Lower lobe of right lung (tissue), 2 donors: ENCODE measurements around the gene UTF1. TPM values are rescaled to one million over a fixed set of nuclear protein-coding genes. Genes with fewer than 3 reads are reported as not detected.

ENCODE experiments used
- ATAC-seq, 2 donors: fragments of 200-7000 bp; cut with Tn5 transposase; one replicate each; pipeline ENCODE4 v1.9.1; 2020 to 2022; ENCODE audit warnings: mild to moderate bottlenecking in 2 of 2, moderate library complexity in 2 of 2
- DNase-seq: peaks from one replicate; pipeline ENCODE4 v3.0.0-alpha.2; 2020
- H3K27ac ChIP-seq: fragments of 200-600 bp; one replicate; pipeline ENCODE4 v1.8.0; 2022
- H3K27me3 ChIP-seq: fragments of 200-600 bp; one replicate; pipeline ENCODE4 v1.8.0; 2022; ENCODE audit warnings: low read depth
- H3K36me3 ChIP-seq: fragments of 200-600 bp; one replicate; pipeline ENCODE4 v1.8.0; 2022; ENCODE audit warnings: mild to moderate bottlenecking
- H3K4me1 ChIP-seq: fragments of 200-600 bp; one replicate; pipeline ENCODE4 v1.8.0; 2022
- H3K4me3 ChIP-seq: fragments of 200-600 bp; one replicate; pipeline ENCODE4 v1.8.0; 2022; ENCODE audit warnings: mild to moderate bottlenecking
- H3K9me3 ChIP-seq: fragments of 200-600 bp; one replicate; pipeline ENCODE4 v1.8.0; 2022
- CTCF ChIP-seq: fragments of 200-600 bp; IDR thresholded peaks from one replicate; pipeline ENCODE4 v1.8.0; 2022; ENCODE audit warnings: antibody characterized with exemption, mild to moderate bottlenecking
- intact Hi-C: fragments of 100-400 bp; cut with DNase I; formaldehyde crosslinking; loops from one replicate; pipeline ENCODE4 v1.11.0; 2022
- total RNA-seq: library from RNA; stranded (reverse); fragmentation: NEBNext Ultra II Directional; extraction: Animal tissue kit (Norgen Biotek cat#: 25700); gene quantifications from one replicate; pipeline ENCODE4 v1.2.1, GENCODE V29; 2021
- donor health status: DM: no; HTN: yes; CAD: no; lungs with severe emphysema.

The UTF1 gene
- total RNA-seq, 1 donor from 2014 or later = not detected

- ATAC-seq (no peak), DNase-seq (no peak)
- Histone ChIP-seq H3K4me1 (no peaks in the 10 kb centered on the region), H3K36me3 (no peaks in the 10 kb centered on the region), H3K27me3 (peaks cover 6% of the 10 kb centered on the region), H3K9me3 (no peaks in the 10 kb centered on the region), H3K27ac (no peak overlapping the region), H3K4me3 (no peak overlapping the region)
- TF ChIP-seq CTCF = no peak
- intact Hi-C loops = no loop called here
Observed at GRCh38 chr10:133187906-133188681, 41.9 kb upstream of the UTF1 start.

GRCh38 chr10:133189256-133189655 lies 40.8 kb upstream of the UTF1 start:
- TF ChIP-seq CTCF = no peak
- no peak for ATAC-seq

DNA sequence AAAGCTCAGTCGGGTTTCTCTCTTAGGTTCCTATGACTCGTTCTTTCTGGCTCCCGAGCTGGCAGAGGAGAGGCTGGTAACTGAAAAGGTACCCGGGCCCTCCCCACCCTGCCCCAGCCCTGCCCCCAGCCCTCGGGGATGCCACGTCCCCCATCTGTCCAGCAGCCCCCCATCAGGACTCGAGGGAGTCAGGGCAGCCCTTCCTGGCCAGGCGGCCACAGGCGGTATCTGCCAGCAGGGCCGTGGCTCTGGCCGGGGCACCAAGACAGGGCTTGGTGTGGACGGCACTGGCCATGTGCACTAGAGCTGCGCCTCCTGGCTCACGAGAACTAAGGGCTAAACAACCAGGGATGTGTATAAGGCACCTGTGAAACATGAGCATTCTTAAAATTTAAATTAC lies 40.3 kb upstream of the UTF1 start:
- ATAC-seq (no peak), DNase-seq (no peak)
- no peaks in the 10 kb centered on the region for H3K9me3 ChIP-seq
- no peak for TF ChIP-seq CTCF
- H3K27ac ChIP-seq = no peak overlapping the region
- H3K4me3 ChIP-seq = no peak overlapping the region
- no peaks in the 10 kb centered on the region for H3K36me3 ChIP-seq
- peaks cover 6% of the 10 kb centered on the region for H3K27me3 ChIP-seq
- no peaks in the 10 kb centered on the region for H3K4me1 ChIP-seq
- intact Hi-C loops = no loop called here

More at GRCh38 chr10:133189256-133189655, 40.8 kb upstream of the UTF1 start:
- DNase-seq = no peak
- no peaks in the 10 kb centered on the region for H3K36me3 ChIP-seq
- H3K4me3 ChIP-seq = no peak overlapping the region
- H3K9me3 ChIP-seq = no peaks in the 10 kb centered on the region
- no peak overlapping the region for H3K27ac ChIP-seq
- peaks cover 6% of the 10 kb centered on the region for H3K27me3 ChIP-seq
- intact Hi-C loops = no loop called here
- no peaks in the 10 kb centered on the region for H3K4me1 ChIP-seq

- Histone ChIP-seq H3K36me3 (no peaks in the 10 kb centered on the region), H3K27ac (no peak overlapping the region), H3K4me1 (no peaks in the 10 kb centered on the region), H3K9me3 (no peaks in the 10 kb centered on the region), H3K4me3 (no peak overlapping the region), H3K27me3 (peaks cover 6% of the 10 kb centered on the region)
- ATAC-seq = no peak
- DNase-seq = no peak
- intact Hi-C loops = no loop called here
- TF ChIP-seq CTCF = no peak
Observed at GRCh38 chr10:133190225-133190624, 39.8 kb upstream of the UTF1 start.

DNA sequence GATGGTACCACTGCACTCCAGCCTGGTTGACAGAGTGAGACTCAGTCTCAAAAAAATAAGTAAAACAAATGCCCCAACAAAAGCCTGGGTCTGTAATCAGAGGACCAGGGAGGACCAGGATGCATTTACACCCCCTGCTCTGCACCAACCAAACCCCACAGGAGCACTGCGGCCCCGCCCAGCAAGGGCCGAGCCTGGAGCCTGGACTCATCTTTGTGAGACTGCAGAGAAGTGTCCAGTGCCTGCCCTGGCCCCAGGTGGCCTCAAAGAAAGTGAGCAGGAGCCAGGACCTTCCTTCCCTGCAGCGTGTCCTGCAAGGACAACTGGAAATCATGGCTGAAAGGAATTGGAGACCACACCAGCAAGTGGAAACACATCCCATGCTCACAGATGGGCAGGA lies 38.4 kb upstream of the UTF1 start:
- intact Hi-C loops = no loop called here
- ATAC-seq (no peak), DNase-seq (no peak)
- no peak overlapping the region for H3K4me3 ChIP-seq
- no peaks in the 10 kb centered on the region for H3K4me1 ChIP-seq
- H3K27me3 ChIP-seq = no peaks in the 10 kb centered on the region
- TF ChIP-seq CTCF = no peak
- no peaks in the 10 kb centered on the region for H3K9me3 ChIP-seq
- no peaks in the 10 kb centered on the region for H3K36me3 ChIP-seq
- H3K27ac ChIP-seq = no peak overlapping the region
